C1 segment of cervical spinal cord (tissue), 14 donors: ENCODE results near the gene PRSS38.

Source experiments
- DNase-seq, 14 donors: peaks; one replicate each; lab custom pipeline; 2025; lab: John Stamatoyannopoulos, UW

The PRSS38 gene

GRCh38 chr1:227793079-227793947, 22.2 kb upstream of the PRSS38 start:
- no peak for DNase-seq

DNA sequence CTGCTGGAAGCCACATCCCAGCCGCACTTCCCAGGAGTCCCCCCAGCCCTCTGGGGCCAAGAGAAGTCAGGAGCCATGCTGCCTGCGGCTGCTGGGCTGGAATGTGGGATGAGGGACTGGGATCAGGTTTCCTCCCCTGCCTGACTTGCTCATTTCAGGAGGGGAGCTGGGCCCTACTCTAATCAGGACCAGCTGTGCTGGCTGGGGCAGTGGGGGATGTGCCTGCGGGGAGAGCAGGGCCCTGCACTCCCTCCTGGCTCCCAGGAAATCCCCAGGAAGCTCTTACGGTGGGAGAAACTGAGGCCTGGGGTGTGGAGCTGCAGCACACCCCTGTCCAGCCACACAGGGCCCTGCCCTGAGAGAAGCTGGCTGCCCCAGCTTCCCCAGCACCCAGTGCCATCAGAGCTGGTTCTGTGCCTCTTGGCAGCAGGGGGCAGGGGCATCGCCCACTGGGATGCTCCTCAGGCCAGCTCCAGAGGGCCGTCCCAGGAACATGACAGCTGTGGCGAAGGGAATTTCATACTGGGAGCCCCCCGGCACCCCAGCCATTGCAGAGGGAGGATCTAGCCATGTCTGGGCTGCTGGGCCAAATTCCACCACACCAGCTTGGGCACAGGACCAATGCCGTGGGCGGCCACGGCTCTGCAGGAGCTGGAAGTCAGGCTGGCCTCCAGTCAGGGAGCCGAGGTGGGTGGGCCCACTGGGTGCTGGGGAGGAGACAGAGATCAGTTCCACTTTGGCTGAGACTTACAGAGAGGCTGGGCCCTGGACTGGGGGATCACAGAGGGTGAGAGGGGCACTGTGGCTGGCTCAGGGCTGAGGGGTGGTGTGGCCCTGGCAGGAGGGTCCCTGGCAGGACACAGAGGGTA, 21.3 kb upstream of the PRSS38 start:
- no peak for DNase-seq

GRCh38 chr1:227794817-227795192, 20.7 kb upstream of the PRSS38 start:
- DNase-seq, result no peak

GRCh38 chr1:227795732-227796131, 19.7 kb upstream of the PRSS38 start:
- DNase-seq, result no peak

DNA sequence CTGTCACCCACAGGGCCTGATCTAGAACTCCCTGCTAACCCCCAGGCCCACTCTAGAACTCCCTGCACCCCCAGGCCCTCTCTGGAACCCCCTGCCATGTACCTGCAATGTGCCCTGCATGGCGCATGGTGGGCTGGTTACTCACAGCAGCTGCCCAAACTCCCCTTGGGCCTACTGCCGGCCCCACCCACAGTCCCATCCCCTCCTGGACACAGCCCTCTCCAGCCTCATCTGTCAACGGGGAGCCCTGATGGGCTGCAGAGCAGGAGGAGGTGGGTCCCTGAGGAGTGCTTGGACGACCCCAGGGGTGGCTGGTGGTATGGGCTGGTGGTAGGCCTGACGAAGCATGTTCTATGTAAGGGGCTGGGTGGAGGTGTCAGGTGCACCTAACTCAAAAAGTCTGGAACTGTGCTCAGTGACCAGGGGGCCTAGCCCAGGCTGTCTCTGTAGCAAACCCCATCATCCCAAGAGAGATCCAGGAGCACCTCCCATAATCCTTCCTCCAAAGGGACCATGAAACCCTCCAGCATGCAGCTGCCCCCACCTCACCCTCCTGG, 19.0 kb upstream of the PRSS38 start:
- no peak for DNase-seq

DNA sequence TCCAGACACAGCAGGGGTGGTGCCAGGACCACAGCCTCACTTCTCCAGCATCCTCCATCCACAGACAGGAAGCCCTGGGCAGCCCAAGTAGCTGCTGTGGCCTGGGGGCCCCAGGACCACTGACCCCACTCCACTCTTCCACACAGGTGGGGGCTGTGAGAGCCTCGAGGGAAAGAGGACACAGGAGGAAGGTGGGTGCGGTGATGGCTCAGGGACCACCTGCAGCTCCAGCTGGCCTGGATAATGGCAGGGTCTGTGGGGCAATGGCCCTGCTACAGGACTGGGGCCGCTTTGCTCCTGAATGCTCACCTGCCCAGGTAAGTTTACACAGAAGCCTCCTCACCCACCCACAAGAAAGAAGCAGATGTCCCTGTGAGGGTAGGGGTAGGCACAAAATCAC, 18.3 kb upstream of the PRSS38 start:
- DNase-seq, result no peak

GRCh38 chr1:227797625-227798024, 17.9 kb upstream of the PRSS38 start:
- no peak for DNase-seq

- no peak for DNase-seq
Observed at GRCh38 chr1:227798078-227798802, 17.2 kb upstream of the PRSS38 start.

GRCh38 chr1:227799756-227800155, 15.7 kb upstream of the PRSS38 start:
- no peak for DNase-seq

GRCh38 chr1:227803933-227804332, 11.5 kb upstream of the PRSS38 start:
- no peak for DNase-seq

DNA sequence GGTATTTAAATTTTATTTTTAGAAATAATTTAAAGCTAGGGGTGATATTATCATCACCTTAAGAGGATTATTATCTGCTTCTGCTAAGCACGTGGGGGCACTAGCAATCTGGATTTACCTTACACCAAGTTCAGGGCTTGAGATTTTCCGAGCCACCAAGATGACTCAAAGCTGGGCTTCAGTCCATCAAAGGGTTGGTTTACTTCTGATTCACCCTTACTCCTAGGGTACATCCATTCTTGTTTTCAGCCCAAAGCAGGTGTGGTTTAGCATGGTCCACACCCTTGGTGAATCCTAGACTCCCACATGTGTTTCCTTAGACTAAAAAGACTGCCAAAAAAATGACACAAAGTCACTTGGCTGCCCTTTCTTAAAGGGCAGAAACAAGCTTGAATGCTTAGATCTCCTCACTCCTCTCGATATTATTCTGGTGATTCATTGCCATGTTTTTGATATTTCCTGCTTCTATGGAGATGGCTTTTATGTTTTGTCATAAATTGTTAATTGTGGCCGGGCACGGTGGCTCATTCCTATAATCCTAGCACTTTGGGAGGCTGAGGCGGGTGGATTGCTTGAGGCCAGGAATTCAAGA, 9.8 kb upstream of the PRSS38 start:
- DNase-seq, result no peak

DNA sequence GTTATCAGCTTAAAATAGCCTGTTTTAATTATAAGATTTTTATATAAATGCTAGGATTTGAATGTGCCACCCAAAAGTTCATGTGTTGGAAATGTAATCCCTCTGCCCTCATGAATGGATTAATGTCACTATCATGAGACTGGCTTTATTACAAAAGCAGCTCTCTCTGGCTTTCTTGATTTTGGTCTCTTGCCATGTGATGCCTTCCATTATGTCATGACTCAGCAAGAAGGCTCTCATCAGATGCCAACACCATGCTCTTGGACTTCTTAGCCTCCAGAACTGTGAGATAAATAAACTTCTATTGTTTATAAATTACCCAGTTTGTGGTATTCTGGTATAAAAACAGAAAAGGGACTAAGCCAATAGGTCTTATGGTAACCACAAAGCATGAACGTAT, 6.9 kb upstream of the PRSS38 start:
- no peak for DNase-seq

GRCh38 chr1:227809026-227809425, 6.4 kb upstream of the PRSS38 start:
- no peak for DNase-seq

DNA sequence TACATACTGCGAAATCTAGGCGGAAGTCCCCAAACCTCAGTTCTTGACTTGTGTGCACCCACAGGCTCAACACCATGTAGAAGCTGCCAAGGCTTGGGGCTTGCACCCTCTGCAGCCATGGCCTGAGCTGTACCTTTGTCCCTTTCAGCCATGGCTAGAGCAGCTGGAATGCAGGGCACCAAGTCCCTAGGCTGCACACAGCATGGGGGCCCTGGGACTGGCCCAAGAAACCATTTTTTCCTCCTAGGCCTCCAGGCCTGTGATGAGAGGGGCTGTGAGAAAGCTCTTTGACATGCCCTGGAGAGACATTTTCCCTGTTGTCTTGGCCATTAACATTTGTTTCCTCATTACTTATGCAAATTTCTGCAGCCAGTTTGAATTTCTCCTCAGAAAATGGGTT, 1.5 kb upstream of the PRSS38 start:
- DNase-seq, result no peak

DNA sequence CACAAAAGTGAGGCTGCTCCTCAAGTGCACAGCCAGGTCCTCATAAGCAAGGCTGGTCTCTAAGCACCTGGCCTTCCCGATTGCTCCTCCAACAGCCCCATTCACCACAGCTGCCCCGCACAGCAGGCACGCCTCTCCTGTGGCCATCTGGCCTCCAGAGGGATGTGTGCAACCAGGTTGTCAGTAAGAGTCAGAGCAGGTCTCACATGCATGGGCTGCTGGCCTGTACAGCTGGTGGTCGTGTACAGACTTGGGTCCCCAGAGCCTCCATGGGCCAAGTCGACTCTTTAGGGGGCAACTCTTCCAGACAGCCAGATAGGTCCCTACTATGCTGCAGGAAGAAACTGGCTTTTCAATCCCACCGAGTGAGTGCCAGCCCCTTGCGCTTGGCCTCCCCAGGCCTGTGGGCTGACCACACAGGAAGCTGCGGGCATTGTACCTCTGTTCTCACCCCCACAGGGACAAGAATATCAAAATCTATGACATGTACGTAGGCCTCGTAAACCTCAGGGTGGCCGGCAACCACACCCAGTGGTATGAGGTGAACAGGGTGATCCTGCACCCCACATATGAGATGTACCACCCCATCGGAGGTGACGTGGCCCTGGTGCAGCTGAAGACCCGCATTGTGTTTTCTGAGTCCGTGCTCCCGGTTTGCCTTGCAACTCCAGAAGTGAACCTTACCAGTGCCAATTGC, 1.4 kb downstream of the PRSS38 start:
- DNase-seq, result no peak

DNA sequence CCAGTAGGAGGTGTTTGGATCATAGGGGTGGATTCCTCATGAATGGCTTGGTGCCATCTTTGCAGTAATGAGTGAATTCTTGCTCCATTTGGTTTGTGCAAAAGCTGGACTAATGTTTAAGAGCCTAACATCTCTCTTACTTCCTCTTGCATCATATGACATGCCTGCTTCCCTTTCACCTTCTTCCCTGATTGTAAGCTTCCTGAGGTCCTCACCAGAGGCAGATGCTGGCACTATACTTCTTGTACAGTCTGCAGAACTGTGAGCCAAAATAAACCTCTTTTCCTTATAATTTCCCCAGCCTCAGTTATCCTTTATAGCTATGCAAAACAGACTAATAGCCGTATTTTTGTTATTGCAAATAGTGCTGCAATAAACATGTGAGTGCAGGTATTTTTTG, 8.1 kb downstream of the PRSS38 start:
- no peak for DNase-seq

GRCh38 chr1:227824204-227824603, 8.7 kb downstream of the PRSS38 start:
- no peak for DNase-seq

DNA sequence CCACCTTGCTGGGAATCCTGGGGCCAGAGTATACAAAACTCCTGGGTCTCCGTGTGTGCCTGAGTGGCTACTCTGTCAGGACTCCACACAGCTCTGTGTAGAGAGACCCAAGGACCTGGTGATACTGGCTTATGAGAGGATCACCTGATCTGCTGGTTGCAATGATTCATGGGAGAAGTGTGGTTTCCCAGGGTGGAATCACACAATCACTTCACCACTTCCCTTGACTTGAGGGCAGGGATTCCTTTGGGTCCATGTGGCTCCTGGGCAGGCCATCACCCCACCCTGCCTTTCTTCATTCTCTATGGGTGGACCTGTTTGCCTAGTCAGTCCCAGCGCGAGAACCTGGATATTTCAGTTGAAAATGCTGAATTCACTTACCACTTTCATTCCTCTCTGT, 13.3 kb downstream of the PRSS38 start:
- no peak for DNase-seq

- DNase-seq, result no peak
Observed at GRCh38 chr1:227838181-227838580, 22.7 kb downstream of the PRSS38 start.

DNA sequence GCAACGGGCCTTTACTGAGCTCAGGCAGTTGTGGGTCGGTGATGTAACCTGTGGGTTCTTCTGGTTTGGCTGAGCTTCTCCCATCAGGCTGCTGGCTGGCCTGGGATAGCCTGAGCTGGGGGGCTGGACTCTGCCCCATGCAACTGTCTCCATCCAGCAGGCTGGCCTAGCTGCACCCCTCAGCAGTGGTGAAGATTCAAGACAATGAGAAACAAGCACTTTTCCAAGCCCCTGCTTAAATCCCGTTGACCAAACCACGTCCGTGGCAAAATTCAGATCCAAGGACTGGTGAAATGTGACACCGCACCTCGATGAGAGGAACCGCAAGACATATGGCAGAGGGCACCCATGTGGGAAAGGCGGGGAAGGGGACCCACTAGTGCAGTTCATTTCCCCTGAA, 25.6 kb downstream of the PRSS38 start:
- DNase-seq, result no peak
